ENCODE results near the gene PCDHA10.
"Not testable (repeated sequence)": the region's sequence is repeated elsewhere in the genome, so short reads cannot be mapped to it uniquely, and the experiment has no call there.

PCDHA10 gene

DNA sequence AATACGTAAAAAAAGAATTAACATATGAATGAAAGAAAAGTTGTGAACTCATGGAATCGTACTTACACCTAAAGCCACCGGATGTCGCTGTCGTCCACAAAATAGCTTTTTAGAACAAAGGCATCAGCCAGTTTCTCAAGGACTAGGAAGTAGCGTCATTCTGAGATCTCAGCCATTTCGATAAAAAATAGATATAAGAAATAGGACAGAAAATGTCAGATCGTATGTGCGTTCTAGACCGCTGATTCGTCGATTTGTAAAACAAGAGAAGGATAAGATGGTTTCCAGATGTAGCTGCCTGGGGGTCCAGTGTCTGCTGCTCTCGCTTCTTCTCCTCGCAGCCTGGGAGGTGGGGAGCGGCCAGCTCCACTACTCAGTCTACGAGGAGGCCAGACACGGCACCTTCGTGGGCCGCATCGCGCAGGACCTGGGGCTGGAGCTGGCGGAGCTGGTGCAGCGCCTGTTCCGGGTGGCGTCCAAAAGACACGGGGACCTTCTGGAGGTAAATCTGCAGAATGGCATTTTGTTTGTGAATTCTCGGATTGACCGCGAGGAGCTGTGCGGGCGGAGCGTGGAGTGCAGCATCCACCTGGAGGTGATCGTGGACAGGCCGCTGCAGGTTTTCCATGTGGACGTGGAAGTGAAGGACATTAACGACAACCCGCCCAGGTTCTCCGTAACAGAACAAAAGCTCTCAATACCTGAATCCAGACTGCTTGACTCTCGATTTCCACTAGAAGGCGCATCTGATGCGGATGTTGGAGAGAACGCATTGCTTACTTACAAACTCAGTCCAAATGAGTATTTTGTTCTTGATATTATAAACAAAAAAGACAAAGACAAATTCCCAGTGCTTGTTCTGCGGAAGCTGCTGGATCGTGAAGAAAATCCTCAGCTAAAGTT is at the start of gene PCDHA10:
Gene PCDHA10, plus strand, starts transcription at position 126 of the 903 bp plus-strand sequence. Its CDS starts 152 bp downstream, at position 278.
- DNase-seq, result no peak

DNA sequence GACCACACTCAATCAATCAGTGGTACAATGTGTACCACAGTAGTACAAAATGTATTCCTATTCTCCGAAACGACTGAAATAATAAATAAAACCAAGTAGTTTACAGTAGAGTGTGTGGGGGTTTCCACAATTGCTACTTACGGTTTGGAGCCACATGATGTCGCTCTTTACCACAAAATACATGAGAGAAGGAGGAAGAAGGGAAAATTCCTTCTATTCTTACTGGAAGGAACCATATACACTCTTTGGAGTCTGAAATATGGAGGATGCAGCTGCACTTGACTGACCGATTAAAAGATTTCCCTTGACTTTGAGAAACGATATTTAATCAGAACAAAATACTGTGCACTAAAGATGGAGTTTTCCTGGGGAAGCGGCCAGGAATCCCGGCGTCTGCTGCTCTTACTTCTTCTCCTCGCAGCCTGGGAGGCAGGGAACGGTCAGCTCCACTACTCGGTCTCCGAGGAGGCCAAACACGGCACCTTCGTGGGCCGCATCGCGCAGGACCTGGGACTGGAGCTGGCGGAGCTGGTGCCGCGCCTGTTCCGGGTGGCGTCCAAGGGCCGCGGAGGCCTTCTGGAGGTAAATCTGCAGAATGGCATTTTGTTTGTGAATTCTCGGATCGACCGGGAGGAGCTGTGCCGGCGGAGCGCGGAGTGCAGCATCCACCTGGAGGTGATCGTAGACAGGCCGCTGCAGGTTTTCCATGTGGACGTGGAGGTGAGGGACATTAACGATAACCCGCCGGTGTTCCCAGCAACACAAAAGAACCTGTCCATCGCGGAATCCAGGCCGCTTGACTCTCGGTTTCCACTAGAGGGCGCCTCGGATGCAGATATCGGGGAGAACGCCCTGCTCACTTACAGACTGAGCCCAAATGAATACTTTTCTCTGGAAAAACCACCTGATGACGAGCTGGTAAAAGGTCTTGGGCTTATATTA is 48.6 kb upstream of the PCDHA10 start, which contains the start of gene PCDHA4:
Gene PCDHA4, plus strand, starts transcription at position 235 of the 942 bp plus-strand sequence.
- DNase-seq, result no peak

DNA sequence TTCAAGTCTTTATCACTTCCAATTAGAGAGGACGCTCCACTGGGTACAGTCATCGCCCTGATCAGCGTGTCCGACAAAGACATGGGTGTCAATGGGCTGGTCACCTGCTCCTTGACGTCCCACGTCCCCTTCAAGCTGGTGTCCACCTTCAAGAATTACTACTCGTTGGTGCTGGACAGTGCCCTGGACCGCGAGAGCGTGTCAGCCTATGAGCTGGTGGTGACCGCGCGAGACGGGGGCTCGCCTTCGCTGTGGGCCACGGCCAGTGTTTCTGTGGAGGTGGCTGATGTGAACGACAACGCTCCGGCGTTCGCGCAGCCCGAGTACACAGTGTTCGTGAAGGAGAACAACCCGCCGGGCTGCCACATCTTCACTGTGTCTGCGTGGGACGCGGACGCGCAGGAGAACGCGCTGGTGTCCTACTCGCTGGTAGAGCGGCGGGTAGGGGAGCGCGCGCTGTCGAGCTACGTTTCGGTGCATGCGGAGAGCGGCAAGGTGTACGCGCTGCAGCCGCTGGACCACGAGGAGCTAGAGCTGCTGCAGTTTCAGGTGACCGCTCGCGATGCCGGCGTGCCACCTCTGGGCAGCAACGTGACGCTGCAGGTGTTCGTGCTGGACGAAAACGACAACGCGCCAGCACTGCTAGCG is 47.3 kb upstream of the PCDHA10 start:
- DNase-seq, result not testable (repeated sequence)

- no peak for DNase-seq
These were observed 46.8 kb upstream of the PCDHA10 start for GRCh38 chr5:140808889-140809291.

DNA sequence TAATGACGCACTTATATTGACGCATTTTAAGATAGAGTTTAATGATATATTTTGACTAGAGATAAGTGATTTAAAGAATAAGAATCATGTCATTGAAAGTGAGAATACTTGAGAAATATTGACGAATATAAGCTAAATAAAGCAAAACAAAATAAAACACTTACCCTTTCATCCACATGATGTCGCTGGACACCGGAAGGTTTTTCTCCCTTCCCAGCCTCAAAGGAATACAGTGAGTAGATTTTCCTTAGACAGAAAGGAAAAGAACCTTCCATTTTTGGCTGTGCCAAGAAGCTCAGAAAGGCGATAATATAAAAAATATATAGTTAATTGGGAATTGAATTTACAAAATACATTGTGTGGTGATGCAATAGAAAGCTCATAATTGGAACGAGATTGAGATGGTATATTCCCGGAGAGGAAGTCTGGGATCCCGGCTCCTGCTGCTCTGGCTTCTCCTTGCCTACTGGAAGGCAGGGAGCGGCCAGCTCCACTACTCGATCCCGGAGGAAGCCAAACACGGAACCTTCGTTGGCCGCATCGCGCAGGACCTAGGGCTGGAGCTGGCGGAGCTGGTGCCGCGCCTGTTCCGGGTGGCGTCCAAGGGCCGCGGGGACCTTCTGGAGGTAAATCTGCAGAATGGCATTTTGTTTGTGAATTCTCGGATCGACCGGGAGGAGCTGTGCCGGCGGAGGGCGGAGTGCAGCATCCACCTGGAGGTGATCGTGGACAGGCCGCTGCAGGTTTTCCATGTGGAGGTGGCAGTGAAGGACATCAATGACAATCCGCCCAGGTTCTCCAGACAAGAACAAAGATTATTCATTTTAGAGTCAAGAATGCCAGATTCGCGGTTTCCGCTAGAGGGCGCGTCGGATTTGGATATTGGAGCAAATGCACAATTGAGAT is 34.1 kb upstream of the PCDHA10 start, which contains the start of gene PCDHA5:
Gene PCDHA5, plus strand, starts transcription at position 239 of the 906 bp plus-strand sequence.
- DNase-seq, result no peak

- DNase-seq, result no peak
These were observed 33.4 kb upstream of the PCDHA10 start for GRCh38 chr5:140822281-140822629.

DNA sequence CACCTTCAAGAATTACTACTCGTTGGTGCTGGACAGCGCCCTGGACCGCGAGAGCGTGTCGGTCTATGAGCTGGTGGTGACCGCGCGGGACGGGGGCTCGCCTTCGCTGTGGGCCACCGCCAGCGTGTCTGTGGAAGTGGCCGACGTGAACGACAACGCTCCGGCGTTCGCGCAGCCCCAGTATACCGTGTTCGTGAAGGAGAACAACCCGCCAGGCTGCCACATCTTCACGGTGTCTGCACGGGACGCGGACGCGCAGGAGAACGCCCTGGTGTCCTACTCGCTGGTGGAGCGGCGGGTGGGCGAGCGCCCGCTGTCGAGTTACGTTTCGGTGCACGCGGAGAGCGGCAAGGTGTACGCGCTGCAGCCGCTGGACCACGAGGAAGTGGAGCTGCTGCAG is 32.7 kb upstream of the PCDHA10 start:
- not testable (repeated sequence) for DNase-seq

- no peak for DNase-seq
These were observed 32.2 kb upstream of the PCDHA10 start for GRCh38 chr5:140823475-140823874.

DNA sequence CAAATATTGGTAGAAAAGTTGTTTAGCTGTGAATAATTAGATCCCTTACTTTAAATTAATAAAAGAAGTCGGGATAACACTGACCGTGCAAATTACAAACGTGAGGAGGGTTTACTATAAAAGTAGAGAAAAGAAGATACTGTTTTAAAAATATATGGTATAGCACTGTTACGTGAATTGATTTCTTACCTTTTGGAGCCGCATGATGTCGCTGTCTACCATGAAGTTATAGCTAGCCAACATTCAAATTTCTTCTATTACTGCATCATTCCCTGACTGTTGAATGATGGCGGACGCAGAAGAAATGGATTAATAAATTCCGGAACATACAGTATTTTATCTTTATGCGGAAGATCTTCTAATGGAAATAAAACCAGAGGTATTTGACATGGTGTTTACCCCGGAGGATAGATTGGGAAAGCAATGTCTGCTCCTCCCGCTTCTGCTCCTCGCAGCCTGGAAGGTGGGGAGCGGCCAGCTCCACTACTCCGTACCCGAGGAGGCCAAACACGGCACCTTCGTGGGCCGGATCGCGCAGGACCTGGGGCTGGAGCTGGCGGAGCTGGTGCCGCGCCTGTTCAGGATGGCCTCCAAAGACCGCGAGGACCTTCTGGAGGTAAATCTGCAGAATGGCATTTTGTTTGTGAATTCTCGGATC is 27.9 kb upstream of the PCDHA10 start, which contains the start of gene PCDHA6:
Gene PCDHA6, plus strand, starts transcription at position 257 of the 658 bp plus-strand sequence. Its CDS starts 132 bp downstream, at position 389.
- DNase-seq, result no peak

DNA sequence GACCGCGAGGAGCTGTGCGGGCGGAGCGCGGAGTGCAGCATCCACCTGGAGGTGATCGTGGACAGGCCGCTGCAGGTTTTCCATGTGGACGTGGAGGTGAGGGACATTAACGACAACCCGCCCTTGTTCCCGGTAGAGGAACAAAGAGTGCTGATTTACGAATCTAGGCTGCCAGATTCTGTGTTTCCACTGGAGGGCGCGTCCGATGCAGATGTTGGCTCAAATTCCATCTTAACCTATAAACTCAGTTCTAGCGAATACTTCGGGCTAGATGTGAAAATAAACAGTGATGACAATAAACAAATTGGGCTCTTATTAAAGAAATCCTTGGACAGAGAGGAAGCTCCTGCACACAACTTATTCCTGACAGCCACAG is 27.3 kb upstream of the PCDHA10 start:
- DNase-seq, result no peak

DNA sequence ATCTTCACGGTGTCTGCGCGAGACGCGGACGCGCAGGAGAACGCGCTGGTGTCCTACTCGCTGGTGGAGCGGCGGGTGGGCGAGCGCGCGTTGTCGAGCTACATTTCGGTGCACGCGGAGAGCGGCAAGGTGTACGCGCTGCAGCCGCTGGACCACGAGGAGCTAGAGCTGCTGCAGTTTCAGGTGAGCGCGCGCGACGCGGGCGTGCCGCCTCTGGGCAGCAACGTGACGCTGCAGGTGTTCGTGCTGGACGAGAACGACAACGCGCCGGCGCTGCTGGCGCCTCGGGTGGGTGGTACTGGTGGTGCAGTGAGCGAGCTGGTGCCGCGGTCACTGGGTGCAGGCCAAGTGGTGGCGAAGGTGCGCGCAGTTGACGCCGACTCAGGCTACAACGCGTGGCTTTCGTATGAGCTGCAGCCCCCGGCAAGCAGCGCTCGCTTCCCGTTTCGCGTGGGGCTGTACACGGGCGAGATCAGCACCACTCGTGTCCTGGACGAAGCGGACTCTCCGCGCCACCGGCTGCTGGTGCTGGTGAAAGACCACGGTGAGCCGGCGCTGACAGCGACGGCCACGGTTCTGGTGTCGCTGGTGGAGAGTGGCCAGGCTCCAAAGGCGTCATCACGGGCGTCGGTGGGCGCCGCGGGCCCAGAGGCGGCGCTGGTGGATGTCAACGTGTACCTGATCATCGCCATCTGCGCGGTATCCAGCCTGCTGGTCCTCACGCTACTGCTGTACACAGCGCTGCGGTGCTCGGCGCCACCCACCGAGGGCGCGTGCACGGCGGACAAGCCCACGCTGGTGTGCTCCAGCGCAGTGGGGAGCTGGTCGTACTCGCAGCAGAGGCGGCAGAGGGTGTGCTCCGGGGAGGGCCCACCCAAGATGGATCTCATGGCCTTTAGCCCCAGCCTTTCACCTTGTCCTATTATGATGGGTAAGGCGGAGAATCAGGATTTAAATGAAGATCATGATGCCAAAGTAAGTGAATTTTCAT is 25.9 kb upstream of the PCDHA10 start:
- DNase-seq, result not testable (repeated sequence)

- no peak for DNase-seq
These were observed 21.7 kb upstream of the PCDHA10 start, which contains the start of gene PCDHA7 for GRCh38 chr5:140833993-140834392. TSS of gene PCDHA7 (plus strand) at chr5:140834269. CDS start at chr5:140834384, 115 bp downstream.

DNA sequence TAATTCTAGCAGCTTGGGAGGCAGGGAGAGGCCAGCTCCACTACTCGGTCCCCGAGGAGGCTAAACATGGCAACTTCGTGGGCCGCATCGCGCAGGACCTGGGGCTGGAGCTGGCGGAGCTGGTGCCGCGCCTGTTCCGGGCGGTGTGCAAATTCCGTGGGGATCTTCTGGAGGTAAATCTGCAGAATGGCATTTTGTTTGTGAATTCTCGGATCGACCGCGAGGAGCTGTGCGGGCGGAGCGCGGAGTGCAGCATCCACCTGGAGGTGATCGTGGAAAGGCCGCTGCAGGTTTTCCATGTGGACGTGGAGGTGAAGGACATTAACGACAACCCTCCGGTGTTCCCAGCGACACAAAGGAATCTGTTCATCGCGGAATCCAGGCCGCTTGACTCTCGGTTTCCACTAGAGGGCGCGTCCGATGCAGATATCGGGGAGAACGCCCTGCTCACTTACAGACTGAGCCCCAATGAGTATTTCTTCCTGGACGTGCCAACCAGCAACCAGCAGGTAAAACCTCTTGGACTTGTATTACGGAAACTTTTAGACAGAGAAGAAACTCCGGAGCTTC is 21.2 kb upstream of the PCDHA10 start:
- not testable (repeated sequence) for DNase-seq

GRCh38 chr5:140835622-140836510 is 19.8 kb upstream of the PCDHA10 start:
- DNase-seq, result no peak

DNA sequence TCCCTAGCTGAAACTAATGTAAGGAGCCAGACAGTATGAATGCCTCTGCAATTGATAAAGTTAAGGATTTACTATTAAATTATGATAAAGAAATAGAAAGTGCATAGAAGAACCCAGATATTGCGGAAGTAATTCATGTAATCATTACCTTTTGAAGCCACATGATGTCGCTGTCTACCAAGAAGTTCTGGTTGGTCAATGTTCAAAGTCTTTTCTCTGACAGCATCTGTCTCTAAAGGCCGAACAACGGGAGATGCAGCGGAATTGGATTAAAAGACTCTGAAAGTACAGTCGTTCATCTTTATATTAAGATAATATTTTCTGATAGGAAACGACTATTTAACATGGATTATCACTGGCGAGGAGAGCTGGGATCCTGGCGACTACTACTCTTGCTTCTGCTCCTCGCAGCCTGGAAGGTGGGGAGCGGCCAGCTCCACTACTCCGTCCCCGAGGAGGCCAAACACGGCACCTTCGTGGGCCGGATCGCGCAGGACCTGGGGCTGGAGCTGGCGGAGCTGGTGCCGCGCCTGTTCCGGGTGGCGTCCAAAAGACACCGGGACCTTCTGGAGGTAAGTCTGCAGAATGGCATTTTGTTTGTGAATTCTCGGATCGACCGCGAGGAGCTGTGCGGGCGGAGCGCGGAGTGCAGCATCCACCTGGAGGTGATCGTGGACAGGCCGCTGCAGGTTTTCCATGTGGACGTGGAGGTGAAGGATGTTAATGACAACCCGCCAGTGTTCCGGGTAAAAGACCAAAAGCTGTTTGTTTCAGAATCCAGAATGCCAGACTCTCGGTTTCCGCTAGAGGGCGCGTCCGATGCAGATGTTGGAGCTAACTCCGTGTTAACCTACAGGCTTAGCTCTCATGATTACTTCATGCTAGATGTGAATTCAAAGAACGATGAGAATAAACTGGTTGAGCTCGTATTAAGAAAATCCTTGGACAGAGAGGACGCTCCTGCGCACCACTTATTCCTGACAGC is 14.4 kb upstream of the PCDHA10 start, which contains the start of gene PCDHA8:
Gene PCDHA8, plus strand, starts transcription at position 210 of the 985 bp plus-strand sequence. Its CDS starts 135 bp downstream, at position 345.
- no peak for DNase-seq

Data from stimulated activated CD4-positive, alpha-beta T cell treated with anti-CD3 and anti-CD28 coated beads, Interleukin-4, amount 100 ng/mL, for 24 hours (primary cell).